H1 (cell line): ENCODE measurements around the gene CABP2. TPM values are rescaled to one million over a fixed set of nuclear protein-coding genes. Genes with fewer than 3 reads are reported as not detected.

ENCODE experiments used
- CTCF ChIA-PET: fragments of 300-600 bp; sonication (Branson Sonifier 250); formaldehyde crosslinking; loops from one replicate; lab custom pipeline; 2021; ENCODE audit not compliant: partially characterized antibody; lab: Charles Lee
- POLR2A ChIA-PET: fragments of 300-600 bp; sonication (Branson Sonifier 250); formaldehyde crosslinking; loops from one replicate; lab custom pipeline; 2021; ENCODE audit warnings: inconsistent platforms; ENCODE audit not compliant: partially characterized antibody; lab: Charles Lee
- DNase-seq, 2 experiments: peaks; one replicate each; pipeline versions ENCODE4 v3.0.0 to v3.0.0-alpha.2; 2010 to 2022; ENCODE audit warnings: low spot score in 2 of 2, low read depth in 1 of 2, mixed read lengths in 1 of 2
- FAIRE-seq: peaks from 2 replicates; lab custom pipeline; 2011; peaks lifted over from hg19 to GRCh38; lab: Jason Lieb, UNC
- H2AFZ ChIP-seq: 2 replicates; pipeline ENCODE4 v1.8.1; 2012; ENCODE audit warnings: low read length, inconsistent platforms
- H2AK5ac ChIP-seq: 2 replicates; pipeline ENCODE4 v1.6.1; 2013; ENCODE audit warnings: low read depth, low read length
- H2BK120ac ChIP-seq: replicated peaks from 2 replicates; pipeline ENCODE3; 2013; ENCODE audit warnings: low read depth, low read length, inconsistent platforms
- H2BK12ac ChIP-seq: 2 replicates; pipeline ENCODE4 v1.6.1; 2013; ENCODE audit warnings: low read depth, low read length
- H2BK15ac ChIP-seq: 2 replicates; pipeline ENCODE4 v1.6.1; 2013; ENCODE audit warnings: low read length
- H2BK20ac ChIP-seq: 2 replicates; pipeline ENCODE4 v1.6.1; 2013; ENCODE audit warnings: low read length
- H2BK5ac ChIP-seq: 2 replicates; pipeline ENCODE4 v1.6.1; 2013; ENCODE audit warnings: low read depth, low read length
- H3K14ac ChIP-seq: 2 replicates; pipeline ENCODE4 v1.6.1; 2013; ENCODE audit warnings: inconsistent platforms; ENCODE audit not compliant: insufficient read length
- H3K18ac ChIP-seq: 2 replicates; pipeline ENCODE4 v1.6.1; 2013; ENCODE audit warnings: low read length; ENCODE audit errors: extremely low read depth
- H3K23ac ChIP-seq: 2 replicates; pipeline ENCODE4 v1.6.1; 2013; ENCODE audit warnings: inconsistent platforms; ENCODE audit not compliant: insufficient read length
- H3K23me2 ChIP-seq: 2 replicates; pipeline ENCODE4 v1.6.1; 2013; ENCODE audit warnings: low read depth, low read length
- H3K27ac ChIP-seq: 2 replicates; pipeline ENCODE4 v1.6.1; 2011; ENCODE audit warnings: low read depth, low read length, inconsistent platforms
- H3K27me3 ChIP-seq, 4 experiments: replicated peaks in 1 of 4; 1 replicate in 1 of 4; 2 replicates in 3 of 4; pipeline versions ENCODE4 v1.6.1 to v1.8.1; 2011 to 2013; ENCODE audit warnings: low read length in 3 of 4, mild to moderate bottlenecking in 3 of 4, inconsistent platforms in 2 of 4, mixed read lengths in 2 of 4, moderate library complexity in 1 of 4; ENCODE audit not compliant: control insufficient read depth in 3 of 4, insufficient read depth in 3 of 4; ENCODE audit errors: extremely low read depth in 1 of 4
- H3K36me3 ChIP-seq, 4 experiments: 2 replicates each; pipeline versions ENCODE4 v1.6.1 to v1.8.1; 2011 to 2013; ENCODE audit warnings: mild to moderate bottlenecking in 4 of 4, low read length in 3 of 4, moderate library complexity in 2 of 4, control low read depth in 1 of 4, inconsistent platforms in 1 of 4; ENCODE audit not compliant: insufficient read depth in 4 of 4, control insufficient read depth in 2 of 4
- H3K4ac ChIP-seq: replicated peaks from 2 replicates; pipeline ENCODE3; 2013; ENCODE audit warnings: low read length, low read depth, mixed read lengths, inconsistent platforms; ENCODE audit not compliant: insufficient read length
- H3K4me1 ChIP-seq, 4 experiments: replicated peaks in 1 of 4; 1 replicate in 1 of 4; 2 replicates in 3 of 4; pipeline versions ENCODE4 v1.6.1 to v1.8.1; 2011 to 2013; ENCODE audit warnings: low read length in 3 of 4, inconsistent platforms in 2 of 4, mixed read lengths in 1 of 4; ENCODE audit not compliant: insufficient read depth in 4 of 4, control insufficient read depth in 3 of 4
- H3K4me2 ChIP-seq, 2 experiments: 2 replicates each; pipeline versions ENCODE4 v1.6.1 to v1.8.1; 2011 to 2013; ENCODE audit warnings: low read depth in 2 of 2, low read length in 2 of 2, control low read depth in 1 of 2, inconsistent platforms in 1 of 2, mild to moderate bottlenecking in 1 of 2; ENCODE audit not compliant: insufficient read depth in 1 of 2
- H3K4me3 ChIP-seq, 4 experiments: fragments of 200-600, 300-600 bp in 1 of 4; sonication (generic), shearing (Covaris generic), sonication (Bioruptor Twin) in 1 of 4; 2 replicates each; pipeline versions ENCODE4 v1.5.1 to v1.8.1; 2011 to 2016; ENCODE audit warnings: low read length in 4 of 4, low read depth in 3 of 4, control low read depth in 2 of 4, inconsistent platforms in 2 of 4, mild to moderate bottlenecking in 2 of 4, mixed read lengths in 1 of 4, moderate library complexity in 1 of 4; ENCODE audit not compliant: insufficient read depth in 2 of 4; ENCODE audit errors: extremely low read depth in 1 of 4
- H3K56ac ChIP-seq: replicated peaks from 2 replicates; pipeline ENCODE3; 2013; ENCODE audit warnings: low read depth, mild to moderate bottlenecking, mixed read lengths, low read length, inconsistent platforms; ENCODE audit not compliant: insufficient read length
- H3K79me1 ChIP-seq: 2 replicates; pipeline ENCODE4 v1.6.1; 2013; ENCODE audit warnings: low read depth, low read length, control low read depth
- H3K79me2 ChIP-seq, 2 experiments: 2 replicates each; pipeline versions ENCODE4 v1.6.1 to v1.8.1; 2012 to 2013; ENCODE audit warnings: low read length in 2 of 2, mild to moderate bottlenecking in 2 of 2, inconsistent platforms in 1 of 2; ENCODE audit not compliant: insufficient read depth in 2 of 2, control insufficient read depth in 1 of 2
- H3K9ac ChIP-seq, 4 experiments: replicated peaks in 1 of 4; 1 replicate in 1 of 4; 2 replicates in 3 of 4; pipeline versions ENCODE4 v1.6.1 to v1.8.1; 2011 to 2013; ENCODE audit warnings: low read depth in 3 of 4, low read length in 3 of 4, control low read depth in 2 of 4, mild to moderate bottlenecking in 2 of 4, moderate library complexity in 2 of 4, inconsistent platforms in 1 of 4; ENCODE audit errors: extremely low read depth in 1 of 4
- H3K9me3 ChIP-seq, 2 experiments: 2 replicates each; pipeline versions ENCODE4 v1.6.1 to v1.8.1; 2012 to 2013; ENCODE audit warnings: mild to moderate bottlenecking in 2 of 2, moderate library complexity in 2 of 2, control low read depth in 1 of 2, inconsistent platforms in 1 of 2, low read depth in 1 of 2, low read length in 1 of 2, mixed read lengths in 1 of 2; ENCODE audit not compliant: insufficient read depth in 2 of 2
- H4K20me1 ChIP-seq, 2 experiments: replicated peaks in 1 of 2; 2 replicates each; pipeline versions ENCODE3 to v1.8.1; 2011 to 2013; ENCODE audit warnings: inconsistent platforms in 2 of 2, low read length in 2 of 2, mild to moderate bottlenecking in 1 of 2; ENCODE audit not compliant: insufficient read depth in 2 of 2, control insufficient read depth in 1 of 2
- H4K5ac ChIP-seq: 2 replicates; pipeline ENCODE4 v1.6.1; 2013; ENCODE audit warnings: low read length, low read depth, mixed read lengths, inconsistent platforms; ENCODE audit not compliant: insufficient read length
- H4K8ac ChIP-seq: 2 replicates; pipeline ENCODE4 v1.8.0; 2013; ENCODE audit warnings: mild to moderate bottlenecking, moderate library complexity, low read length, inconsistent platforms; ENCODE audit not compliant: insufficient read depth; ENCODE audit errors: extremely low read depth
- H4K91ac ChIP-seq: replicated peaks from 2 replicates; pipeline ENCODE3; 2013; ENCODE audit warnings: low read length, mixed read lengths, inconsistent platforms; ENCODE audit not compliant: insufficient read length
- CBX5 ChIP-seq: fragments of 300-800, 300-1000 bp; sonication (generic); IDR thresholded peaks from 2 replicates; pipeline ENCODE4 v1.7.1; 2016; ENCODE audit warnings: antibody characterized with exemption, low read length, low read depth
- CBX8 ChIP-seq: fragments of 300-800, 300-1000 bp; sonication (generic); IDR thresholded peaks from 2 replicates; pipeline ENCODE4 v1.7.1; 2016; ENCODE audit warnings: low read depth, low read length, borderline replicate concordance
- POU5F1 ChIP-seq: IDR thresholded peaks from 2 replicates; pipeline ENCODE4 v1.6.1; 2011; ENCODE audit warnings: low read depth, mild to moderate bottlenecking, low read length, moderate library complexity
- RNF2 ChIP-seq: fragments of 200-900, 300-1000 bp; sonication (generic); IDR thresholded peaks from 2 replicates; pipeline ENCODE4 v1.7.1; 2016; ENCODE audit warnings: borderline replicate concordance, low read depth, mild to moderate bottlenecking, antibody characterized with exemption, low read length; ENCODE audit not compliant: poor library complexity, severe bottlenecking; ENCODE audit errors: missing control alignments
- TEAD4 ChIP-seq: IDR thresholded peaks from 2 replicates; pipeline ENCODE4 v1.6.1; 2012; ENCODE audit warnings: low read depth, low read length, inconsistent platforms, mixed read lengths
- WGBS, 2 experiments: shearing (Covaris generic) in 1 of 2; methylation state at CpG; one replicate each; pipeline versions ENCODE4 v1.1.6 to v1.1.7; 2013 to 2015; ENCODE audit warnings: low lambda C conversion rate in 2 of 2, mixed read lengths in 2 of 2, inconsistent platforms in 1 of 2, low coverage in 1 of 2, missing lambda C conversion rate in 1 of 2; ENCODE audit not compliant: insufficient replicate concordance in 2 of 2, insufficient coverage in 1 of 2, insufficient read length in 1 of 2; ENCODE audit errors: extremely low coverage in 1 of 2, missing lambda C conversion rate in 1 of 2; 5-methylcytosine and 5-hydroxymethylcytosine counted together
- polyA plus RNA-seq, 7 experiments: library from polyadenylated mRNA; depleted of rRNA in 3 of 7; stranded (reverse) in 5 of 7; unstranded in 2 of 7; fragments of >200 nt in 5 of 7; fragments of 200-250 nt in 2 of 7; gene quantifications; 1 replicate in 5 of 7; 2 replicates in 1 of 7; 4 replicates in 1 of 7; pipeline versions ENCODE4 v1.2.1 to v1.2.3, GENCODE V29; 2011 to 2013; ENCODE audit warnings: missing spikeins in 2 of 7, mixed read lengths in 2 of 7
- total RNA-seq: library from RNA; stranded (reverse); fragmentation: NEBNext Ultra II Directional; extraction: Animal tissue kit (Norgen Biotek cat#: 25700); gene quantifications from 2 replicates; pipeline ENCODE4 v1.2.1, GENCODE V29; 2021

The CABP2 gene
- total and polyA plus RNA-seq, 2 of the 8 experiments (the other 6 are each of a cell fraction or from before 2014, with no cell fraction given), result not detected

DNA sequence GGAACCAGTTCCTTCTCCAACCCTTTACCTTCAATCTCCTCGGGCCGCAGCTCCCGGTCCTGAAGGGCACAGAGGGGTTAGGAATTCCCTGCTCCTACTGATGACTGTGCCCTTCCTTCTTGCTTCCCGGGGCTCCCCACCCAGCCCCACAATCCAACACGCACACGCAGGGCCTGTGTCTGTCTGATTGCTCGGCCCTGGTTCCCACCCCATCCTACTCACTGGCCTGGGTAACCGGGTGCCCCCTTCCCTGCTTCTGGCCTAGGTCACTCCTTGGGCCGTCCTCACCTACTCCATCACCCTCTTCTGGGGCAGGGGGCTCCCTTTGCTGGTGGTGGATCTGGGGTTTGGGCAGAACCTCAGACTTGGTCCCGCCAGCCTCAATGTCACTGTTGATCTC is 1.3 kb downstream of the CABP2 start:
- ChIA-PET POLR2A (interaction anchor here (1.4 kb wide), 1 partner anchor 85 kb away, joined by 3 read pairs; the partner anchor contains the start of gene PTPRCAP), CTCF (no interaction called here)
- Histone ChIP-seq H2AK5ac (no peak overlapping the region), H3K27ac (no peak overlapping the region), H3K23ac (no peak overlapping the region), H4K20me1 (no peaks in the 10 kb centered on the region), H2BK20ac (no peak overlapping the region), H3K9ac (no peak overlapping the region), H2AFZ (no peak overlapping the region), H3K4me2 (no peak overlapping the region), H3K14ac (no peak overlapping the region), H4K91ac (no peak overlapping the region), H3K36me3 (no peaks in the 10 kb centered on the region), H3K4me1 (no peaks in the 10 kb centered on the region), H2BK15ac (no peak overlapping the region), H3K4me3 (no peak overlapping the region), H4K5ac (no peak overlapping the region), H3K18ac (no peak overlapping the region), H2BK12ac (no peak overlapping the region), H3K27me3 (no peaks in the 10 kb centered on the region), H2BK5ac (no peak overlapping the region), H2BK120ac (no peak overlapping the region), H3K79me2 (no peaks in the 10 kb centered on the region), H4K8ac (no peak overlapping the region), H3K23me2 (no peaks in the 10 kb centered on the region), H3K79me1 (no peaks in the 10 kb centered on the region), H3K56ac (no peak overlapping the region), H3K9me3 (no peaks in the 10 kb centered on the region), H3K4ac (no peak overlapping the region)
- DNase-seq (no peak), FAIRE-seq (no peak)
- no peak for TF ChIP-seq CBX8
- TF ChIP-seq TEAD4, result no peak
- TF ChIP-seq CBX5, result no peak
- no peak for TF ChIP-seq RNF2
- no peak for TF ChIP-seq POU5F1
- 83% methylated on average over 7 of the region's 10 CpGs; no CpG with 5 or more reads in 1 of the 2 experiments for WGBS, 2 experiments
